ENCODE results near the gene NDUFV1.
"Not testable (repeated sequence)": the region's sequence is repeated elsewhere in the genome, so short reads cannot be mapped to it uniquely, and the experiment has no call there.

NDUFV1 gene

GRCh38 chr11:67592880-67593564, 13.7 kb upstream of the NDUFV1 start:
- no peak overlapping the region for H3K27ac ChIP-seq
- no peak for TF ChIP-seq ZFX (IDR thresholded peaks at IDR 0.05)

DNA sequence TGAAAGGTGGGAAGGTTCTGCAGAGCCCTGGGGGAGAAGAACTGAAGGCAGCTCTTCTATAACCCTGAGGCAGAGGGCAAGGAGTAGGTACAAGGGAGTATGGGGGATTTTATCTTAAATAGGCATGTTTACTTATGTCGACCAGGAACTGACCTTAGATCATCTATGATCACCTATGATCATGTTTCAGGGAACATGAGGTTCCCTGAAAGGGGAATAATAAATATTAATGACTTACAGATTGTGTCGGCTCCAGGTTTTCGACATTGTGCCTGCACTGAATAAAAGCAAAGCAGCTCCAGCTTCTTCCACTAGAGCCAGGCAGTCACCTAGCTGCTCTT, 13.2 kb upstream of the NDUFV1 start:
- H3K27ac ChIP-seq: no peak overlapping the region
- TF ChIP-seq ZFX (IDR thresholded peaks at IDR 0.05) (no peak), CTCF (conservative IDR thresholded peaks at IDR 0.05) (no peak)

GRCh38 chr11:67594480-67594879, 12.3 kb upstream of the NDUFV1 start:
- H3K27ac ChIP-seq: no peak overlapping the region
- TF ChIP-seq ZFX (IDR thresholded peaks at IDR 0.05): no peak
- no peak for TF ChIP-seq CTCF (conservative IDR thresholded peaks at IDR 0.05)

DNA sequence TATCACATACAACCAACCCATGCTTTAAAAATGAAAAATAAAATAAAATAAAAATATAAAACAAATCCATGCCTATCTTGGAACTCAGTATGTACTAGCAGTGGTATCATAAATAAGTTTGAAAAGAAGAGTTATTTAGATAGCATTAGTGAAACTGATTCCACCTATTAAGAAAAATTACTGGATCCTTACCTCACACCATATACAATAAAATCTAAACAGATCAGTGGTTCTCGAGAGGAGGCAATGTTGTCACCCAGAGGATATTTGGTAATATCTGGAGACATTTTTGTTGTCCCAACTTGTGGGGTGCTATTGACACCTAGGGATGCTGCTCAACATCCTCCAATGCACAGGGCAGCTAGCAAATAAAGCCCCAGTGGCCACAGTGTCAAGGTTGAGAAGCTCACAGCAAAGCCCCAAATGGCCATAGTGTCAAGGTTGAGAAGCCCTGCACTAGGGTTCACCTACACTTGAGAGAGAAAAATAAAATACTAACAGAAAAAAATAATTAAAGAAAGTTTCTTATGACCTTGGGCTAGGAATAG, 9.9 kb upstream of the NDUFV1 start:
- no peak overlapping the region for H3K27ac ChIP-seq
- TF ChIP-seq ZFX (IDR thresholded peaks at IDR 0.05) (no peak), CTCF (conservative IDR thresholded peaks at IDR 0.05) (no peak)

GRCh38 chr11:67597458-67597857, 9.3 kb upstream of the NDUFV1 start:
- not testable (repeated sequence) for H3K27ac ChIP-seq

GRCh38 chr11:67597963-67598362, 8.8 kb upstream of the NDUFV1 start:
- H3K27ac ChIP-seq: not testable (repeated sequence)

DNA sequence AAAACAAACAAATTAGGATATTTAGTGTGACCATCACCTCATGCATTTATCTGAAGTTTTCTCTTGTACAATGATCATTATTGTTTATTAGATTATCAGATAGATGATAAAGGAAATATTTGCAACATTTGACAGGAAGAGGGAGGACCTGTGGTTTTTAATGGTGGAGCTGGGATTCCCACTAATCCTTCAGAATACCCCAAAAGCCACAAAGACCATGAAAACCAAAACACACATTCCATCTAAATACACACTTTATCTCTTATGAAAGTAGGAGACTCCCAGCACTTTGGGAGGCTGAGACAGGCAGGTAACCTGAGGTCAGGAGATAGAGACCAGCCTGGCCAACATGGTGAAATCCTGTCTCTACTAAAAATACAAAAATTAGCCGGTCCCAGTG, 7.6 kb upstream of the NDUFV1 start:
- TF ChIP-seq ZFX (IDR thresholded peaks at IDR 0.05) (no peak), CTCF (conservative IDR thresholded peaks at IDR 0.05) (no peak)

GRCh38 chr11:67600324-67601029, 6.3 kb upstream of the NDUFV1 start:
- TF ChIP-seq CTCF (conservative IDR thresholded peaks at IDR 0.05) (no peak), ZFX (IDR thresholded peaks at IDR 0.05) (no peak)
- H3K27ac ChIP-seq: no peak overlapping the region

More for the DNA sequence above, 7.6 kb upstream of the NDUFV1 start:
- H3K27ac ChIP-seq: no peak overlapping the region

DNA sequence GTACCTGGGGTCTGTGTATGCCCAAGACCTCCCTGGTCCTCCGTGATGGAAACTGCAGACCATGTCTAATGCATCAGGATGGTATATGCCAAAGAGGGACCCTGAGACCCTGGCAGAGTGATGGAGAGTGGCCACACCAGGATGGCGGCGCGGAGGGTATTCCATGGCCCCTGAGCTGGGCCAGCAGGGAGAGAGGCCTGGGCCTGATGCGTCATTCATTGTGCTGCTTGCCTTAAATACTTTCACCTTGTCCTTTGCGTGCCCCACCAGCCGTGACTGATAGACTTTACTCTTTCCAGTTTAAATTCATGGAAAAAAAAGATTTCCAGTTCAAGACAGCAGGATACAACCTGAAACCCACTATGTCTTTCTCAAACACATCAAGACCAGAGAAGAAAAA, 5.6 kb upstream of the NDUFV1 start:
- H3K27ac ChIP-seq: no peak overlapping the region
- TF ChIP-seq ZFX (IDR thresholded peaks at IDR 0.05): no peak
- no peak for TF ChIP-seq CTCF (conservative IDR thresholded peaks at IDR 0.05)

DNA sequence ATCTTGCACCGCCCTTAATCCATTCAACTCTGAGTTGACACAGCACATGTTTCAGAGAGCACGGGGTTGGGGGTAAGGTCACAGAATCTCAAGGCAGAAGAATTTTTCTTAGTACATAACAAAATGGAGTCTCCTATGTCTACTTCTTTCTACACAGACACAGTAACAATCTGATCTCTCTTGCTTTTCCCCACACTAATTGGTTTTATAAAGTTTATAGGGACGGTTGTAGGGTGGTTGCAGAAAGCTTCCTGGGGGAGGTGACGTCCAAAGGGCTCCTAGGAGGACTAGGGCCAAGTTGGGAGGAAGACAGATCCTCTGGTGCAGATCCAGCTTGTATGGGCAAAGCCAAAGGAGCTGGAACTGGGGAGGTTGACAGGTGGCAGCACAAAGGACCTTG, 2.6 kb upstream of the NDUFV1 start:
- not testable (repeated sequence) for H3K27ac ChIP-seq
